Measurements from ENCODE around the gene SENP7.
"Not testable (repeated sequence)": the region's sequence is repeated elsewhere in the genome, so short reads cannot be mapped to it uniquely, and the experiment has no call there.

The SENP7 gene

GRCh38 chr3:101362406-101362805 is 150.6 kb downstream of the SENP7 start:
- DNase-seq (ENCODE audit: extremely low read depth in 1 of 2, low read depth in 1 of 2) = no peak

GRCh38 chr3:101351829-101352228 is 161.2 kb downstream of the SENP7 start:
- no peak for DNase-seq (ENCODE audit: extremely low read depth in 1 of 2, low read depth in 1 of 2)

- DNase-seq (ENCODE audit: extremely low read depth in 1 of 2, low read depth in 1 of 2) = no peak
Observed at GRCh38 chr3:101340591-101340990, 172.4 kb downstream of the SENP7 start.

GRCh38 chr3:101333883-101334282 is 179.1 kb downstream of the SENP7 start:
- DNase-seq (ENCODE audit: extremely low read depth in 1 of 2, low read depth in 1 of 2) = no peak

- DNase-seq (ENCODE audit: extremely low read depth in 1 of 2, low read depth in 1 of 2) = no peak
Observed at GRCh38 chr3:101329016-101329673, 183.9 kb downstream of the SENP7 start.

GRCh38 chr3:101325393-101326134 is 187.4 kb downstream of the SENP7 start:
- no peak for DNase-seq (ENCODE audit: extremely low read depth in 1 of 2, low read depth in 1 of 2)

GRCh38 chr3:101320475-101320874 is 192.5 kb downstream of the SENP7 start, which contains the start of gene IMPG2:
Gene IMPG2, minus strand, starts transcription at chr3:101320575. Its CDS starts 203 bp downstream, at chr3:101320372.
- no peak for DNase-seq (ENCODE audit: extremely low read depth in 1 of 2, low read depth in 1 of 2)

GRCh38 chr3:101319531-101319930 is 193.5 kb downstream of the SENP7 start:
- no peak for DNase-seq (ENCODE audit: extremely low read depth in 1 of 2, low read depth in 1 of 2)

- DNase-seq (ENCODE audit: extremely low read depth in 1 of 2, low read depth in 1 of 2) = no peak
Observed at GRCh38 chr3:101312545-101312944, 200.5 kb downstream of the SENP7 start.

- no peak for DNase-seq (ENCODE audit: extremely low read depth in 1 of 2, low read depth in 1 of 2)
Observed at GRCh38 chr3:101311676-101312075, 201.3 kb downstream of the SENP7 start.

GRCh38 chr3:101310978-101311375 is 202.0 kb downstream of the SENP7 start:
- DNase-seq (ENCODE audit: extremely low read depth in 1 of 2, low read depth in 1 of 2) = no peak

- not testable (repeated sequence) for DNase-seq (ENCODE audit: extremely low read depth in 1 of 2, low read depth in 1 of 2)
Observed at GRCh38 chr3:101308147-101308772, 204.8 kb downstream of the SENP7 start.

- no peak for DNase-seq (ENCODE audit: extremely low read depth in 1 of 2, low read depth in 1 of 2)
Observed at GRCh38 chr3:101303836-101304235, 209.2 kb downstream of the SENP7 start.

- DNase-seq (ENCODE audit: extremely low read depth in 1 of 2, low read depth in 1 of 2) = no peak
Observed at GRCh38 chr3:101303089-101303731, 209.8 kb downstream of the SENP7 start.

- no peak for DNase-seq (ENCODE audit: extremely low read depth in 1 of 2, low read depth in 1 of 2)
Observed at GRCh38 chr3:101300073-101300472, 212.9 kb downstream of the SENP7 start.

GRCh38 chr3:101292027-101292426 is 221.0 kb downstream of the SENP7 start:
- DNase-seq (ENCODE audit: extremely low read depth in 1 of 2, low read depth in 1 of 2) = no peak

- no peak for DNase-seq (ENCODE audit: extremely low read depth in 1 of 2, low read depth in 1 of 2)
Observed at GRCh38 chr3:101288294-101288693, 224.7 kb downstream of the SENP7 start.

GRCh38 chr3:101284757-101285156 is 228.3 kb downstream of the SENP7 start:
- no peak for DNase-seq (ENCODE audit: extremely low read depth in 1 of 2, low read depth in 1 of 2)

- no peak for DNase-seq (ENCODE audit: extremely low read depth in 1 of 2, low read depth in 1 of 2)
Observed at GRCh38 chr3:101281521-101282030, 231.4 kb downstream of the SENP7 start.

GRCh38 chr3:101279765-101280385 is 233.1 kb downstream of the SENP7 start:
- no peak for DNase-seq (ENCODE audit: extremely low read depth in 1 of 2, low read depth in 1 of 2)

GRCh38 chr3:101279162-101279561 is 233.8 kb downstream of the SENP7 start:
- no peak for DNase-seq (ENCODE audit: extremely low read depth in 1 of 2, low read depth in 1 of 2)
